Measurements from ENCODE around the gene PYGM. TPM values are rescaled to one million over a fixed set of nuclear protein-coding genes. Genes with fewer than 3 reads are reported as not detected.

The PYGM gene
- total and polyA plus RNA-seq, 2 of the 13 experiments (the other 11 are each of a cell fraction or from before 2014, with no cell fraction given): 0.11 to 0.12 TPM

GRCh38 chr11:64736654-64737053, 23.1 kb downstream of the PYGM start:
- Histone ChIP-seq H3K4me3 (replicated peaks in 1 of 3; ENCODE audit: insufficient read depth in 1 of 3, low read depth in 2 of 3, low read length in 3 of 3) (no peak overlapping the region), H3K27me3 (ENCODE audit: control insufficient read depth in 1 of 2, insufficient read depth in 2 of 2, low read length in 2 of 2) (peaks cover 5 to 48% of the 10 kb centered on the region in 2 experiments; a peak in 4 of 5 replicates), H3K79me2 (ENCODE audit: insufficient read depth, low read length) (no peaks in the 10 kb centered on the region), H2AFZ (ENCODE audit: low read length) (no peak overlapping the region), H3K27ac (ENCODE audit: extremely low read length, insufficient read depth, low read length) (no peak overlapping the region), H3K9me3 (ENCODE audit: low read length) (no peaks in the 10 kb centered on the region), H3K4me2 (ENCODE audit: low read depth, low read length) (no peak overlapping the region), H4K20me1 (ENCODE audit: insufficient read depth, low read length) (0 out of 2 replicates have a peak, but pooled peaks cover 3% of the 10 kb centered on the region), H3K9ac (ENCODE audit: insufficient read depth, low read depth, low read length) (no peak overlapping the region), H3K36me3 (replicated peaks in 1 of 2; ENCODE audit: control insufficient read depth in 1 of 2, insufficient read depth in 2 of 2, low read length in 2 of 2) (no peaks in the 10 kb centered on the region), H3K4me1 (ENCODE audit: insufficient read depth, low read length) (peaks cover 11% of the 10 kb centered on the region)
- BruUV-seq (replicated peaks): no TSS peak
- ChIA-PET CTCF (ENCODE audit: low intra/inter-chr PET ratio, low total read pairs) (no interaction called here), POLR2A (no interaction called here)
- FAIRE-seq: no peak
- TF ChIP-seq ZNF17 (CRISPR knock-in tag; IDR thresholded peaks at IDR 0.05) (no peak), FUBP1 (CRISPR knock-in tag; IDR thresholded peaks at IDR 0.05; ENCODE audit: borderline replicate concordance) (no peak), GLI4 (CRISPR knock-in tag; IDR thresholded peaks at IDR 0.05; ENCODE audit: borderline replicate concordance) (no peak), SRSF9 (IDR thresholded peaks at IDR 0.05; ENCODE audit: borderline replicate concordance, insufficient read depth, low read depth, low read length, poor library complexity, severe bottlenecking) (no peak), ZNF276 (CRISPR knock-in tag; IDR thresholded peaks at IDR 0.05; ENCODE audit: low read depth) (no peak), TRAFD1 (CRISPR knock-in tag; IDR thresholded peaks at IDR 0.05; ENCODE audit: borderline replicate concordance) (no peak), MIXL1 (CRISPR knock-in tag; IDR thresholded peaks at IDR 0.05) (no peak), ZNF558 (CRISPR knock-in tag; IDR thresholded peaks at IDR 0.05; ENCODE audit: borderline replicate concordance) (no peak), THAP8 (CRISPR knock-in tag; IDR thresholded peaks at IDR 0.05; ENCODE audit: borderline replicate concordance) (no peak), ELF3 (CRISPR knock-in tag; IDR thresholded peaks at IDR 0.05) (no peak), ZFP36L1 (CRISPR knock-in tag; IDR thresholded peaks at IDR 0.05) (no peak), BORCS8-MEF2B (CRISPR knock-in tag; IDR thresholded peaks at IDR 0.05) (no peak), MLLT10 (CRISPR knock-in tag; IDR thresholded peaks at IDR 0.05) (no peak), MLXIP (CRISPR knock-in tag; IDR thresholded peaks at IDR 0.05; ENCODE audit: borderline replicate concordance) (no peak)
- no peak for DNase-seq (ENCODE audit: low spot score)
- intact Hi-C loops (cut with micrococcal nuclease; ENCODE audit: unreplicated experiment) (no loop called here), in situ Hi-C loops (cut with HindIII; ENCODE audit: extremely low pct_ligation_motif_present, low pct_unique_long_range_greater_than_20kb) (loop anchor here (5.0 kb wide), 1 partner anchor 59 kb away; no protein-coding TSS in a partner anchor)
- ATAC-seq: no peak
- WGBS (ENCODE audit: low lambda C conversion rate): 60% methylated on average over 3 of the region's 15 CpGs

Data from HepG2 (cell line).